RWPE2 (cell line): ENCODE data around the gene CST1.
"Not testable (repeated sequence)": the region's sequence is repeated elsewhere in the genome, so short reads cannot be mapped to it uniquely, and the experiment has no call there.

Source experiments
- ATAC-seq: fragments of 200-7000 bp; cut with Tn5 transposase; 3 replicates; pipeline ENCODE4 v1.9.1; 2021; ENCODE audit warnings: low read depth
- DNase-seq: peaks from one replicate; pipeline ENCODE4 v3.0.0-alpha.2; 2020; ENCODE audit warnings: low spot score
- H3K27ac ChIP-seq: fragments of 450-650 bp; 2 replicates; pipeline ENCODE4 v1.5.1; 2017; ENCODE audit warnings: mild to moderate bottlenecking; ENCODE audit not compliant: poor library complexity, severe bottlenecking
- H3K27me3 ChIP-seq: fragments of 250-450 bp; sonication (Bioruptor Pico); 2 replicates; pipeline ENCODE4 v1.5.1; 2021; ENCODE audit warnings: mild to moderate bottlenecking, moderate library complexity; ENCODE audit not compliant: insufficient read depth, poor library complexity, severe bottlenecking
- H3K36me3 ChIP-seq: fragments of 250-450 bp; sonication (Bioruptor Pico); 2 replicates; pipeline ENCODE4 v1.5.1; 2020; ENCODE audit warnings: low read depth, mild to moderate bottlenecking, moderate library complexity
- H3K4me1 ChIP-seq: fragments of 250-450 bp; sonication (Bioruptor Pico); 2 replicates; pipeline ENCODE4 v1.5.1; 2021; ENCODE audit warnings: mild to moderate bottlenecking, moderate library complexity; ENCODE audit not compliant: insufficient read depth, poor library complexity, severe bottlenecking
- H3K4me3 ChIP-seq: fragments of 250-450 bp; sonication (Bioruptor Pico); 2 replicates; pipeline ENCODE4 v1.5.1; 2021; ENCODE audit warnings: mild to moderate bottlenecking, moderate library complexity; ENCODE audit not compliant: severe bottlenecking
- H3K9me3 ChIP-seq: fragments of 250-450 bp; sonication (Bioruptor Pico); 2 replicates; pipeline ENCODE4 v1.5.1; 2021; ENCODE audit warnings: mild to moderate bottlenecking, moderate library complexity; ENCODE audit not compliant: severe bottlenecking
- CTCF ChIP-seq: fragments of 450-650 bp; IDR thresholded peaks from one replicate; pipeline ENCODE4 v1.5.1; 2017; ENCODE audit warnings: mild to moderate bottlenecking, moderate library complexity; ENCODE audit not compliant: poor library complexity, severe bottlenecking

Gene CST1

DNA sequence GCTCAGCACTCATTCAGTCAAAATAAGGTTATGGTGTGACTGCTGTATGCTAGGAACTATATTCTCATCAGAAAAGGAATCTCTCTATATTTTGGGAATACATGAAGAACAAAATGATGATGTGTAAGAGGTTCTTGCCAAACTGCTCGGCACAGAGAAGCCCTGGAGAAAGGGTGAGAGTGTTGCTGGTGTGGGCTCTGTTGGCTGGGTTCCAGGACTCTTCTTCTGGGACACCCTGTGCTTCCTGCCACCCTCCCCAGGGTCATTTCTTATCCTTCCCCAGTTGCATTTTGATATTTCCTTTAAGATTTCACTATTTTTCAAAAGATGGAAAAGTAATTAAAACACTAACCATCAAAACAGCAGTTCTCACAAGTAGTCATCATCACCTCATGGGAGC lies 28.8 kb downstream of the CST1 start:
- TF ChIP-seq CTCF, result no peak
- H3K27me3 ChIP-seq, result no peaks in the 10 kb centered on the region
- no peaks in the 10 kb centered on the region for H3K36me3 ChIP-seq
- no peak overlapping the region for H3K4me3 ChIP-seq
- DNase-seq, result no peak
- H3K4me1 ChIP-seq, result no peaks in the 10 kb centered on the region
- no peak overlapping the region for H3K27ac ChIP-seq
- ATAC-seq, result no peak
- no peaks in the 10 kb centered on the region for H3K9me3 ChIP-seq

DNA sequence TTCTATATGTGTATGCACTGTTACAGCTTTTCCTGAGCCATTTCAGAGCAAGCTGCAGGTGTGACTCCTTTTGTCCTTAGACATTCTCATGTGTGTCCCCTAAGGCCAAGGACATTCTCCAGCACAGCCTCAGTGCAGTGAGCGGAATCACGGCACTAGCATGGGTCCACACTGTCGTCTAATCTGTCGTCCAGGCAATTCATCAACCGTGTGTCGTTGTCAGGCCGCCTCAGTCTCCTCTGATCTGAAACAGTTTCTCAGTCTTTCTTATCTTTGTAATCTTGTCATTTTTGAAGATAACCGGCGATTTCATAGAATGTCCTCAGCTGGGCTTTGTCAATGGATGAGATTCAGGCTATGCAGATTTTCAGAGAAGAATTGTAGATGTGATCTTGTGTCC lies 31.4 kb downstream of the CST1 start:
- not testable (repeated sequence) for H3K9me3 ChIP-seq, H3K4me1 ChIP-seq, DNase-seq

DNA sequence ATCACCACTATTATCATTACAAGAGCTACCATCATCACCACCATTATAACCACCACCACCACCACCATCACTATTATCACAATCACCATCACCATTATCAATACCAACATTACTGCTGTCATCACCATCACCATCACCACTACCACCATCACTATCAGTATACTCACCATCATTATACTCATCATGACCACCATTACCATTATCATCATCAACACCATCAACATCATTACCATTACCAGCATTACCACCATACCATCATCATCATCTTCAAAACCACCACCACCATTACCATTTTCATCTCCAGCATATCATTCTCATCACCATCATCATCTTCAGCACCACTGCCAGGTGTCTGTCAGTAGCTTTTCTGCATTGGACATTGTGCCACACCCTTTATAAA lies 39.0 kb downstream of the CST1 start:
- not testable (repeated sequence) for H3K27me3 ChIP-seq, DNase-seq, H3K4me1 ChIP-seq, H3K9me3 ChIP-seq, H3K27ac ChIP-seq, ATAC-seq, H3K4me3 ChIP-seq, H3K36me3 ChIP-seq

More for the DNA sequence above, 31.4 kb downstream of the CST1 start:
- H3K36me3 ChIP-seq, H3K27ac ChIP-seq, ATAC-seq, H3K27me3 ChIP-seq, H3K4me3 ChIP-seq: not testable (repeated sequence)

DNA sequence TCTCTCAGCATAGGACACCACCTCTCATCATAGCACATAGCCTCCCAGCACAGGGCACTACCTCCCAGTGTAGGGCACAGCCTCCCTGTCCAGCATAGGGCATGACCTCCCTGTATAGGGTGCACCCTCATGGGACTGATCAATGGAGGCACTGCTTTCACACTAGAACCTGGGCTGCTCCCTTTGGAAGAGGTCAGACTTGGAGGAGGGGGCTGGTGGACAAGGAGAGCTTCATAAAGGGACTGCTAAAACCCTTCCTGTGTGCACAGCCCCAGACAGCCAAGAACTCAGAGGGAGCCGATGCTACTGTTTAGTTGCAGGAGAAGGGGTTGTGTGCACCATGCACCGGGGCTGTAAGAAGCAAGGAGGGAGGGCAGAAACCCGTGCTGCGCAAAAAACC lies 40.0 kb downstream of the CST1 start:
- Histone ChIP-seq H3K9me3 (no peaks in the 10 kb centered on the region), H3K4me1 (no peaks in the 10 kb centered on the region), H3K27ac (no peak overlapping the region), H3K4me3 (no peak overlapping the region), H3K27me3 (no peaks in the 10 kb centered on the region), H3K36me3 (no peaks in the 10 kb centered on the region)
- TF ChIP-seq CTCF, result no peak
- ATAC-seq (no peak), DNase-seq (no peak)

DNA sequence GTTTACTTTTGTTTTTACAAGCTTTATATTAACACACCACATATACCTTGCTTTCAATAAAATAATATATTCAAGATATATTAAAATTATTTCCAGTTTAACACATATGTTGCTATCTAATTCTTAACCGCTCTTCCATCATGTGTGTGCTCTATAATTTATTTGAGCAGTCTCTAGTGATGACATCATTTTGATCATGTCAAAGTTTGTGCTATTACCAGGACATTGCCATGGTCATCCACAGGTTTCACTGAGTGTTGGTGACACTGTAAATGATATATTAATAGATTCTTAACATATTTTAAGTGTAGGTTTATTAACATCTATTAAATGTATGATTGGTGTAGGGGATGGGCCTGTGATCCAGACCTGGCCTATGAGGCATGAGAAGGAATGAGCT lies 44.8 kb downstream of the CST1 start:
- no peaks in the 10 kb centered on the region for H3K4me1 ChIP-seq
- no peak overlapping the region for H3K4me3 ChIP-seq
- DNase-seq (no peak), ATAC-seq (no peak)
- H3K27ac ChIP-seq, result no peak overlapping the region
- H3K9me3 ChIP-seq, result no peaks in the 10 kb centered on the region
- no peaks in the 10 kb centered on the region for H3K36me3 ChIP-seq
- peaks cover 4% of the 10 kb centered on the region for H3K27me3 ChIP-seq
- TF ChIP-seq CTCF, result no peak

DNA sequence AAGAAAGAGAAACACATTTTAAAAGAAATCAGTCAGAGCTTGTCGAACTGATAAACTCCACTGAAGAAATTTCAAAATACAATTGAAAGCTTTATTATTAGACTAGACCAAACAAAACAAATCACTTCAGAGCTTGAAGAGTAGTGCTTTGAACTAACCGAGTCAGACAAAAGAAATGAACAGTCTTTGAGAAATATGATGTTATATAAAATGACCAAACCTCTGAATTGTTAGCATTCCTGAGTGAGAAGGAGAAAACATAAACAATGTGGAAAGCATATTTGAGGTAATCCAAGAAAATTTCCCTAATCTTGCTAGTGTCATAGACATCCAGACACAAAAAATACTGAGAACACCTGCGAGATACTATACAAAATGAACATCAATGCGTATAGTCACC lies 48.7 kb downstream of the CST1 start:
- H3K4me3 ChIP-seq, result no peak overlapping the region

More for the DNA sequence above, 48.7 kb downstream of the CST1 start:
- H3K36me3 ChIP-seq, result no peaks in the 10 kb centered on the region
- H3K9me3 ChIP-seq, result no peaks in the 10 kb centered on the region
- no peak for TF ChIP-seq CTCF
- DNase-seq, result no peak
- no peaks in the 10 kb centered on the region for H3K4me1 ChIP-seq
- peaks cover 4% of the 10 kb centered on the region for H3K27me3 ChIP-seq
- no peak for ATAC-seq
- no peak overlapping the region for H3K27ac ChIP-seq
